Measurements from ENCODE around the gene ARHGAP26. TPM values are rescaled to one million over a fixed set of nuclear protein-coding genes. Genes with fewer than 3 reads are reported as not detected.

ARHGAP26 gene
- total RNA-seq, 1 experiment from 2014 or later, result 65.5 TPM

GRCh38 chr5:142978726-142979125 lies 208.5 kb downstream of the ARHGAP26 start:
- Histone ChIP-seq H3K4me3 (ENCODE audit: low read depth in 2 of 2, low read length in 2 of 2) (no peak overlapping the region), H3K27me3 (ENCODE audit: control insufficient read depth, insufficient read depth, low read length) (no peaks in the 10 kb centered on the region), H3K27ac (ENCODE audit: low read length) (no peak overlapping the region), H3K4me1 (ENCODE audit: control insufficient read depth, insufficient read depth, low read length) (peaks cover 7% of the 10 kb centered on the region), H3K36me3 (ENCODE audit: control insufficient read depth, insufficient read depth, low read length) (no peaks in the 10 kb centered on the region), H3K9me3 (ENCODE audit: control insufficient read depth, insufficient read depth, low read depth, low read length) (no peaks in the 10 kb centered on the region)
- ChIA-PET POLR2A (interaction anchor here (0.6 kb wide), 2 partner anchors 19 to 28 kb away, joined by 4 to 11 read pairs; no protein-coding TSS in a partner anchor), CTCF (interaction anchor here (0.6 kb wide), 1 partner anchor 1415 kb away, joined by 5 read pairs; no protein-coding TSS in a partner anchor)
- intact Hi-C loops (cut with micrococcal nuclease; ENCODE audit: unreplicated experiment), result no loop called here
- BruUV-seq (replicated peaks), result no TSS peak
- ATAC-seq (no peak), DNase-seq (ENCODE audit: low read depth, low spot score) (no peak)
- TF ChIP-seq CTCF (IDR thresholded peaks at IDR 0.05) (no peak), REST (IDR thresholded peaks at IDR 0.05; ENCODE audit: insufficient read depth in 1 of 2, low read depth in 2 of 2, low read length in 1 of 2) (no peak), POLR2AphosphoS5 (IDR thresholded peaks at IDR 0.05; ENCODE audit: low read depth, low read length) (no peak), SIN3A (IDR thresholded peaks at IDR 0.05; ENCODE audit: borderline replicate concordance, insufficient read depth, low read depth, low read length) (no peak), TCF7L2 (IDR thresholded peaks at IDR 0.05; ENCODE audit: low read depth, low read length) (no peak)
- in situ Hi-C loops (cut with HindIII; ENCODE audit: low pct_unique_long_range_greater_than_20kb, low sequenced_read_pairs), result no loop called here

- Histone ChIP-seq H3K4me1 (ENCODE audit: control insufficient read depth, insufficient read depth, low read length) (peaks cover 7% of the 10 kb centered on the region), H3K27me3 (ENCODE audit: control insufficient read depth, insufficient read depth, low read length) (no peaks in the 10 kb centered on the region), H3K36me3 (ENCODE audit: control insufficient read depth, insufficient read depth, low read length) (no peaks in the 10 kb centered on the region), H3K27ac (ENCODE audit: low read length) (no peak overlapping the region), H3K4me3 (ENCODE audit: low read depth in 2 of 2, low read length in 2 of 2) (no peak overlapping the region), H3K9me3 (ENCODE audit: control insufficient read depth, insufficient read depth, low read depth, low read length) (no peaks in the 10 kb centered on the region)
- no peak for DNase-seq (ENCODE audit: low read depth, low spot score)
- CTCF ChIA-PET, result no interaction called here
- in situ Hi-C loops (cut with HindIII; ENCODE audit: low pct_unique_long_range_greater_than_20kb, low sequenced_read_pairs), result no loop called here
- BruUV-seq (replicated peaks), result no TSS peak
- POLR2A ChIA-PET, result interaction anchor here (0.6 kb wide), 1 partner anchor 18 kb away, joined by 4 read pairs; no protein-coding TSS in a partner anchor
- intact Hi-C loops (cut with micrococcal nuclease; ENCODE audit: unreplicated experiment), result no loop called here
- ATAC-seq, result no peak
- TF ChIP-seq REST (IDR thresholded peaks at IDR 0.05; ENCODE audit: insufficient read depth in 1 of 2, low read depth in 2 of 2, low read length in 1 of 2) (no peak), TCF7L2 (IDR thresholded peaks at IDR 0.05; ENCODE audit: low read depth, low read length) (no peak), CTCF (IDR thresholded peaks at IDR 0.05) (no peak), POLR2AphosphoS5 (IDR thresholded peaks at IDR 0.05; ENCODE audit: low read depth, low read length) (no peak), SIN3A (IDR thresholded peaks at IDR 0.05; ENCODE audit: borderline replicate concordance, insufficient read depth, low read depth, low read length) (no peak)
Observed at GRCh38 chr5:142979636-142980035, 209.5 kb downstream of the ARHGAP26 start.
